22Rv1 (cell line): ENCODE data around the gene DCHS1.

Source experiments
- H3K27ac ChIP-seq: fragments of 450-650 bp; 2 replicates; pipeline ENCODE4 v1.5.1; 2017
- CTCF ChIP-seq: fragments of 450-650 bp; IDR thresholded peaks from 2 replicates; pipeline ENCODE4 v1.5.1; 2017; ENCODE audit warnings: mild to moderate bottlenecking
- ZFX ChIP-seq: fragments of 450-650 bp; IDR thresholded peaks from 2 replicates; pipeline ENCODE4 v1.6.1; 2017; ENCODE audit warnings: antibody characterized with exemption, borderline replicate concordance

Gene DCHS1

DNA sequence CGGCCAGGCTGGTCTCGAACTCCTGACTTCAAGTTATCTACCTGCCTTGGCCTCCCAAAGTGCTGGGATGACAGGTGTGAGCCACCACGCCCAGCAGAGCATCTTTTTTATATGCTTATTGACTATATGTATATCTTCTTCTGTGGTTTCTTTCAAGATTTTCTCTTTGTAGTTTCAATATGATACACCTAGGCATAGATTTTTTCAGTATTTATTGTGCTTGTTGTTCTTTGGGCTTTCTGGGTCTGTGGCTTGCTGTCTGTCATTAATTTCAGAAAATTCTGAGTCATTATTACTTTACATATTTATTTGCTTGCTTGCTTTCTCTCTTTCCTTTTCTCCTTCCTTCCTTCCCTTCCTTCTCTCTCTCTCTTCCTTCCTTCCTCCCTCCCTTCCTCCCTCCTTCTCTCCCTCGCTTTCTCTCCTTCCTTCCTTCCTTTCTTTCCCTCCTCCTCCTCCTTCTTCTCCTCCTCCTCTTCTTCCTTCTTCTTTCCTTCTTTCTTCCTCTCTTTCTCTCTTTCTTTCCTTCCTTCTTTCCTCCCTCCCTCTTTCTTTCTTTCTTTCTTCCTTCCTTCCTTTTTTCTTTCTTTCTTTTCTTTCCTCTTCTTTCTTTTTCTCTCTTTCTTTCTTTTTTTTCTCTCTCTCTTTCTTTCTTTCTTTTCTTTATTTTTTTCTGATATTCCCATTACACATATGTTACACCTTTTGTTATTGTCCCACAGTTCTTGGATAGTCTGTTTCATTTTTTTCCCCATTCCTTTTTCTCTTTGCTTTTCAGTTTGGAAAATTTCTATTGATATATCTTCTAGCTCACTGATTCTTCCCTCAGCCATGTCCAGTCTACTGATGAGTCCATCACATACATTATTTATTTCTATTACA is 10.9 kb upstream of the DCHS1 start:
- no peak for TF ChIP-seq ZFX
- TF ChIP-seq CTCF = no peak
- H3K27ac ChIP-seq = no peak overlapping the region

DNA sequence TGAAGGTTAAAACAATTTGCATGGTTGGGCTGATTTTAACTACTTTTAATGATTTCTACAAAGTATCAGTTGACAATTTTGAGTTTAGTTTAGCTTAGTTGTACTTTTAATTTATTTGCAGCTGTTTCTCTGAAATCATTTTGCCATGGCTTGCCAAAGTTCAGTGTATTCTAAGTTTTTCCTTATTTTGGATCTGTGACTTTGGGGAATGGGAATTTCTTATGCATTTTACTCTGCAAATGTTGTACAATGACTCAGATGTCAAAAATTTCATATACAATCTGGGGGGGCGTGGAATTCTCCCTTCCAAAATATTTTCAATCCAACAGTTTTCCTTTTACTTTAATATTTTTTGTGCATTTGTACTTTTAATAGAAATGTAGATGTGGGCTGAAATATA is 8.9 kb upstream of the DCHS1 start:
- TF ChIP-seq CTCF (no peak), ZFX (no peak)
- no peak overlapping the region for H3K27ac ChIP-seq

DNA sequence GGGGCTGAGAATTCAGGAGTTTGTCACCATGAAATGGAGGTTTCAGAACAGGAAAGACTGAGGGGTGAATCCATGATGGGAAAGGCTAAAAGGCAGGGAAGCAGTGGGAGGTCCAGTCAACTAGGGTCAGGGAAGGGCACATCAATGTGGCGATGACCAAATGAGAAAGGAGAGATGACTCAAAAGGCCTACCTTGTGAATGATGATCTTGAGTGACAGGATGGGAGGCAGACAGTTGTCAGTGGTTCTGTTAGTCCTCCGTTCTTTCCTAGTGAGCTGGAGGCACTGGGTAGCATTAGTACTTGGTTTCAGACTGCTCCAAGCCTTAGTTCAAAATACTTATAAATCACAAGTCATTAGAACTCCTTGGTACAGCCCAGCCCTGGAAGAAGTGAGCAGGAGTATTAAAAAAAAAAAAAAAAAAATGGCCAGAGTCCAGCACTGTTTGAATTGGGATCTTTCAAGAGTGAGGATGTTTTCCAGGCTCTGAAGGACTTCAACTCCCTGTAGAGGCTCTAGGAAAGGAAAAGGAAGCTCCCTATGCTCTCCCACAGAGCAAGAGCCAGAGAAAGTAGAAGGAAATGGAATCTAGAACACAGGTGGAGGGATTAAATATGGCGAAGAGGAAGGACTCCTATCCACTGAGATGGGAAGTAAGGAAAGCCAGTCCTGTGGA is 8.3 kb upstream of the DCHS1 start:
- TF ChIP-seq ZFX = no peak
- TF ChIP-seq CTCF = no peak
- H3K27ac ChIP-seq = no peak overlapping the region

- no peak overlapping the region for H3K27ac ChIP-seq
- TF ChIP-seq ZFX (no peak), CTCF (no peak)
Measured at GRCh38 chr11:6660712-6661111, 5.1 kb upstream of the DCHS1 start.

DNA sequence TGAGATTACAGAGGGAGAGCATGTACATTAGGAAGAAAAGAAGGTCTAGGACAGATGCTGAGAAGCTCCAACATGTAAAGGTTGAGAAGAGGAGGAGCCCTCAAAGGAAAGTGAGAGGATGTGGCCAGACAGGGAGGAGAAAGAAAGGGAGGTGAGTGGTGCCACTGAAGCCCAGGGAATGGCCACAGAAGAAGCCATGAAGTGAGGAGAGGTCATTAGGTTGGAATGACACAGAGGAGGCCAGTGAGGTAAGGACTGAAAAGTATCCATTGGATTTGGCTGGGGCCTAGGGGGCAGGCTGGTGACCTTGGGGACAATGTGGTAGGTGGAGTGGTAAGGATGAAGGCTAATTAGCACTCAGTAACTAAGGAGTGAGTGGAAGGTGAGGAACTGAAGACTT is 3.0 kb upstream of the DCHS1 start:
- H3K27ac ChIP-seq = no peak overlapping the region
- TF ChIP-seq CTCF (no peak), ZFX (no peak)

DNA sequence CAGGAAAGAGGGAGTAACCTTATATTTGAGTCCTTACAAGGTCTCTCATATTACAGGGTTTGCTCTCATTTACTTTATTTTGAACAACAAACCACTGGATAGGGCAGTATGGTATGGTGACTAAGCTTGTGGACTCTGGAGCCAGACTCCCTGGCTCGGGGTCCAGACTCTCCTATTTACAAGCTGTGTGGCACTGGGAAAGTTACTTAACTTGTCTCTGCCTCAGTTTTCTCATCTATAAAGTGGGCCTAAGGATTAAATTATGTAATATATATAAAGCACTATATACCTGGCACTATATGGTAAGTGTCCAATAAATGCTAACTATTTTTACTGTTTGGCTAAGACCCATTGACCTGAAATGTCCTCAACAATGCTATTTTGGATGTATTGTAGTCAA is 1.7 kb upstream of the DCHS1 start:
- TF ChIP-seq CTCF (no peak), ZFX (no peak)
- no peak overlapping the region for H3K27ac ChIP-seq

DNA sequence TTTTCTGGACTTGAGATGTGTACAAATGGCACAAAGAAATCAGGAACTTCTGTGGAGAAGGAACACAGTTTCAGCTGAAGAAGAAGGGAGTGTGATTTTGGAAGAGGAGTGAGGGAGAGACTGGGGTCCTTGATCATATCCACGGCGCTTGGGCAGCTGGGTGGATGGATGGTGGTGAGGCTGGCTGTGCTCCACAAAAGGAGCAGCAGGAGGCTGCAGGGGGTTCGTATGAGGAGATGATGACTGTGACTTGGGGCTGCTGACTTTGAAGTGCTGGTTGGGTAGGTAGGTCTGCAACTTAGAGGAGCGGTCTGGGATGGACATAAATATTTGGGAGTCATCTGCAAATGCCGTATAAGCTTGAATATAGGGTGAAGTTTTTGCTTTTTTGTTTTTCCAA is 1.3 kb upstream of the DCHS1 start:
- TF ChIP-seq ZFX (no peak), CTCF (no peak)
- no peak overlapping the region for H3K27ac ChIP-seq
